GM23338 (cell line): ENCODE data around the gene GLRB. TPM values are rescaled to one million over a fixed set of nuclear protein-coding genes. Genes with fewer than 3 reads are reported as not detected.

Experiments used
- ATAC-seq: fragments of 200-7000 bp; cut with Tn5 transposase; 3 replicates; pipeline ENCODE4 v1.9.1; 2020
- DNase-seq: peaks from one replicate; pipeline ENCODE4 v3.0.0-alpha.2; 2015; ENCODE audit warnings: low spot score
- H2AFZ ChIP-seq: fragments of 200-600 bp; sonication (generic); 2 replicates; pipeline ENCODE4 v1.8.0; 2016; ENCODE audit warnings: antibody characterized with exemption, mild to moderate bottlenecking, moderate library complexity
- H3F3A ChIP-seq: fragments of 200-600 bp; sonication (generic); replicated peaks from 2 replicates; pipeline ENCODE4 v1.8.0; 2017; ENCODE audit warnings: antibody characterized with exemption, mixed run types, low read depth
- H3K27ac ChIP-seq: fragments of 200-600 bp; sonication (generic); 2 replicates; pipeline ENCODE4 v1.6.1; 2016; ENCODE audit warnings: low read depth
- H3K27me3 ChIP-seq: fragments of 200-600 bp; sonication (generic); 2 replicates; pipeline ENCODE4 v1.8.0; 2016; ENCODE audit warnings: mild to moderate bottlenecking, mixed run types, moderate library complexity; ENCODE audit not compliant: insufficient read depth
- H3K36me3 ChIP-seq: fragments of 200-600 bp; sonication (generic); 2 replicates; pipeline ENCODE4 v1.8.0; 2016; ENCODE audit warnings: mild to moderate bottlenecking; ENCODE audit not compliant: insufficient read depth
- H3K4me1 ChIP-seq: fragments of 200-600 bp; sonication (generic); 2 replicates; pipeline ENCODE4 v1.8.0; 2016; ENCODE audit warnings: mild to moderate bottlenecking, moderate library complexity; ENCODE audit not compliant: insufficient read depth
- H3K4me2 ChIP-seq: fragments of 200-600 bp; sonication (generic); 2 replicates; pipeline ENCODE4 v1.7.1; 2017; ENCODE audit warnings: mixed run types
- H3K4me3 ChIP-seq: fragments of 200-600 bp; sonication (generic); 2 replicates; pipeline ENCODE4 v1.6.1; 2016; ENCODE audit warnings: mixed run types
- H3K79me2 ChIP-seq: fragments of 200-600 bp; sonication (generic); replicated peaks from 2 replicates; pipeline ENCODE4 v1.8.0; 2017; ENCODE audit warnings: mild to moderate bottlenecking; ENCODE audit not compliant: insufficient read depth
- H3K9me2 ChIP-seq: fragments of 200-600 bp; sonication (generic); 2 replicates; pipeline ENCODE4 v1.8.0; 2017; ENCODE audit not compliant: insufficient read depth
- H4K20me1 ChIP-seq: fragments of 200-600 bp; sonication (generic); replicated peaks from 2 replicates; pipeline ENCODE4 v1.8.0; 2017; ENCODE audit warnings: mild to moderate bottlenecking; ENCODE audit not compliant: insufficient read depth
- H3K27ac Mint-ChIP-seq: 2 replicates; pipeline ENCODE4 v1.8.0; 2020; ENCODE audit warnings: inconsistent platforms, mild to moderate bottlenecking, moderate library complexity, mixed read lengths
- H3K27me3 Mint-ChIP-seq: 3 replicates; pipeline ENCODE4 v1.8.0; 2022; ENCODE audit warnings: low read depth, mild to moderate bottlenecking, moderate library complexity, mixed read lengths, inconsistent platforms; ENCODE audit not compliant: insufficient read depth, poor library complexity
- H3K36me3 Mint-ChIP-seq: 3 replicates; pipeline ENCODE4 v1.8.0; 2021; ENCODE audit warnings: low read depth, mild to moderate bottlenecking, inconsistent platforms, moderate library complexity, mixed read lengths
- H3K4me1 Mint-ChIP-seq: 3 replicates; pipeline ENCODE4 v1.8.0; 2020; ENCODE audit warnings: mild to moderate bottlenecking, inconsistent platforms, mixed read lengths
- H3K4me3 Mint-ChIP-seq: 3 replicates; pipeline ENCODE4 v1.8.0; 2021; ENCODE audit warnings: moderate library complexity, mild to moderate bottlenecking, inconsistent platforms, mixed read lengths
- H3K9me3 Mint-ChIP-seq: 3 replicates; pipeline ENCODE4 v1.8.0; 2020; ENCODE audit warnings: moderate library complexity, mild to moderate bottlenecking, inconsistent platforms, mixed read lengths
- CREB1 ChIP-seq: fragments of 250-450 bp; sonication (Bioruptor Pico); IDR thresholded peaks from 2 replicates; pipeline ENCODE4 v1.5.0; 2020; ENCODE audit warnings: low read depth, mild to moderate bottlenecking, moderate library complexity
- ETS1 ChIP-seq: IDR thresholded peaks from 2 replicates; pipeline ENCODE4 v1.6.1; 2016; ENCODE audit warnings: antibody characterized with exemption
- EZH2 ChIP-seq: fragments of 200-600 bp; sonication (generic); IDR thresholded peaks from one replicate; pipeline ENCODE4 v1.8.0; 2017; ENCODE audit warnings: antibody characterized with exemption, mild to moderate bottlenecking, low read depth; ENCODE audit not compliant: unreplicated experiment
- EZH2phosphoT487 ChIP-seq: fragments of 200-600 bp; sonication (generic); IDR thresholded peaks from one replicate; pipeline ENCODE4 v1.8.1; 2018; ENCODE audit warnings: antibody characterized with exemption; ENCODE audit not compliant: unreplicated experiment
- POLR2AphosphoS5 ChIP-seq: IDR thresholded peaks from 2 replicates; pipeline ENCODE4 v1.6.1; 2016; ENCODE audit warnings: antibody characterized with exemption, low read depth
- ZNF462 ChIP-seq: fragments of 250-450 bp; sonication (Bioruptor Pico); IDR thresholded peaks from 2 replicates; pipeline ENCODE4 v1.5.0; 2020; ENCODE audit warnings: mild to moderate bottlenecking, moderate library complexity
- polyA plus RNA-seq: library from polyadenylated mRNA; unstranded; fragments of >200 nt; fragmentation: Nextera tagmentation; extraction: Ambion mirVana; gene quantifications from 2 replicates; pipeline ENCODE4 v1.2.1, GENCODE V29; 2016
- total RNA-seq: library from RNA; depleted of rRNA; stranded (reverse); fragments of >200 nt; shearing (Covaris generic); gene quantifications from 2 replicates; pipeline ENCODE4 v1.2.3, GENCODE V29; 2014

The GLRB gene
- total and polyA plus RNA-seq, 2 experiments from 2014 or later: 1.0 to 1.3 TPM

GRCh38 chr4:157196046-157196445 is 120.1 kb downstream of the GLRB start:
- Histone ChIP-seq H3K4me3 (no peak overlapping the region), H3K4me1 (peaks cover 11% of the 10 kb centered on the region), H3K4me2 (peak overlapping the region; percentile 25; the same call in 1 of the 2 replicates), H3K36me3 (no peaks in the 10 kb centered on the region), H4K20me1 (no peaks in the 10 kb centered on the region), H3K9me2 (no peaks in the 10 kb centered on the region), H2AFZ (no peak overlapping the region), H3F3A (no peaks in the 10 kb centered on the region), H3K79me2 (no peaks in the 10 kb centered on the region), H3K27me3 (no peaks in the 10 kb centered on the region), H3K27ac (no peak overlapping the region)
- no peak for TF ChIP-seq EZH2
- TF ChIP-seq EZH2phosphoT487: no peak
- TF ChIP-seq ZNF462: 0 out of 2 replicates have a peak, but pooled peaks have one; percentile 21
- TF ChIP-seq CREB1 (CRISPR knock-in tag): no peak
- no peak for TF ChIP-seq POLR2AphosphoS5
- no peak for TF ChIP-seq ETS1
- Mint-ChIP-seq H3K9me3 (no peaks in the 10 kb centered on the region; the same call in 2 of the 3 replicates), H3K36me3 (no peaks in the 10 kb centered on the region), H3K4me1 (peaks cover 19% of the 10 kb centered on the region), H3K27ac (no peak overlapping the region), H3K27me3 (no peaks in the 10 kb centered on the region), H3K4me3 (no peak overlapping the region)
- DNase-seq (peak; percentile 60), ATAC-seq (peak; percentile 93)
